Thoracic aorta (tissue), 2 donors: ENCODE measurements around the gene PAQR7. TPM values are rescaled to one million over a fixed set of nuclear protein-coding genes. Genes with fewer than 3 reads are reported as not detected.

Source experiments
- ATAC-seq: fragments of 150-250 bp; one replicate; pipeline ENCODE4 v1.8.0; 2017; ENCODE audit warnings: low read depth; ENCODE audit not compliant: insufficient number of reproducible peaks, low FRiP score
- DNase-seq: peaks from one replicate; pipeline ENCODE4 v3.0.0-alpha.2; 2020; ENCODE audit warnings: low spot score
- H3K27ac ChIP-seq, 2 donors: fragments of 200-600 bp; sonication (generic); 1 replicate in 1 of 2; 2 replicates in 1 of 2; pipeline ENCODE4 v1.5.1; 2016; ENCODE audit warnings: mild to moderate bottlenecking in 2 of 2, moderate library complexity in 2 of 2
- H3K27me3 ChIP-seq: fragments of 200-600 bp; sonication (generic); replicated peaks from 2 replicates; pipeline ENCODE4 v1.6.0; 2016; ENCODE audit warnings: mild to moderate bottlenecking; ENCODE audit not compliant: insufficient read depth
- H3K36me3 ChIP-seq: fragments of 200-600 bp; sonication (generic); one replicate; pipeline ENCODE4 v1.5.1; 2016
- H3K4me1 ChIP-seq, 2 donors: fragments of 200-600 bp; sonication (generic); 1 replicate in 1 of 2; 2 replicates in 1 of 2; pipeline versions ENCODE4 v1.5.1 to v1.6.0; 2016; ENCODE audit warnings: low read depth in 2 of 2, mild to moderate bottlenecking in 1 of 2; ENCODE audit not compliant: control insufficient read depth in 1 of 2
- H3K4me3 ChIP-seq: fragments of 200-600 bp; sonication (generic); 2 replicates; pipeline ENCODE4 v1.5.1; 2016; ENCODE audit warnings: mild to moderate bottlenecking
- H3K9me3 ChIP-seq: fragments of 200-600 bp; sonication (generic); 2 replicates; pipeline ENCODE4 v1.5.1; 2016
- CTCF ChIP-seq: fragments of 200-600 bp; sonication (generic); IDR thresholded peaks from one replicate; pipeline ENCODE4 v1.5.1; 2019; ENCODE audit warnings: antibody characterized with exemption
- total RNA-seq, 2 donors: library from RNA; depleted of rRNA; stranded (reverse); fragments of >200 nt; gene quantifications; one replicate each; pipeline versions ENCODE4 v1.1.0 to v1.2.3, GENCODE V29; 2016

PAQR7 gene
- total RNA-seq, 2 donors from 2014 or later, result 7.0 to 7.1 TPM

GRCh38 chr1:25813071-25813733 lies 62.3 kb downstream of the PAQR7 start:
- Histone ChIP-seq H3K4me1 (peaks cover 0 to 4% of the 10 kb centered on the region in 2 donors), H3K27me3 (no peaks in the 10 kb centered on the region), H3K9me3 (no peaks in the 10 kb centered on the region), H3K36me3 (peaks cover 58% of the 10 kb centered on the region), H3K27ac (no peak overlapping the region), H3K4me3 (no peak overlapping the region)
- no peak for DNase-seq
- no peak for TF ChIP-seq CTCF
- ATAC-seq, result no peak

Other genes with a start within 250 kb of the PAQR7 start
- gene SELENON, start 75.5 kb downstream of the PAQR7 start, total RNA-seq, result 10 to 100 TPM; 44.1 to 48.6 TPM
- gene MTFR1L, start 55.8 kb downstream of the PAQR7 start, total RNA-seq, result 10 to 100 TPM; 63.4 to 81.9 TPM
- not detected for gene AUNIP, start 16.3 kb downstream of the PAQR7 start, total RNA-seq
- 10 to 100 TPM; 10.9 to 14.4 TPM for gene STMN1, start 30.7 kb upstream of the PAQR7 start, total RNA-seq
- gene PAFAH2, start 122.4 kb upstream of the PAQR7 start, total RNA-seq, result 1 to 10 TPM; 3.6 to 6.9 TPM
- gene EXTL1, start 146.1 kb upstream of the PAQR7 start, total RNA-seq, result 1 to 10 TPM in 1 of 2 donors, not detected in 1; 1.6 TPM
- gene SLC30A2, start 170.4 kb upstream of the PAQR7 start, total RNA-seq, result not detected
- not detected for gene TRIM63, start 191.9 kb upstream of the PAQR7 start, total RNA-seq
- 10 to 100 TPM in 1 of 2 donors, 1 to 10 TPM in 1; 9.6 to 10.4 TPM for gene PDIK1L, start 236.1 kb upstream of the PAQR7 start, total RNA-seq